ENCODE results near the gene SMARCD2.
A peak's percentile ranks its signal among the peaks of the same experiment; 100 is the strongest.

The SMARCD2 gene

GRCh38 chr17:63842173-63842539 is 329 bp downstream of the SMARCD2 start:
- in situ Hi-C loops (cut with MboI; ENCODE audit: low sequenced_read_pairs, unreplicated experiment), result no loop called here
- no peak for DNase-seq (ENCODE audit: low spot score)
- no peak for TF ChIP-seq CTCF (IDR thresholded peaks at IDR 0.05; ENCODE audit: borderline replicate concordance, control extremely low read depth, extremely low read depth, insufficient read depth, missing control alignments)

- in situ Hi-C loops (cut with MboI; ENCODE audit: low sequenced_read_pairs, unreplicated experiment), result no loop called here
- no peak for TF ChIP-seq CTCF (IDR thresholded peaks at IDR 0.05; ENCODE audit: borderline replicate concordance, control extremely low read depth, extremely low read depth, insufficient read depth, missing control alignments)
These were observed 924 bp downstream of the SMARCD2 start for GRCh38 chr17:63841350-63842172.

GRCh38 chr17:63840591-63841349 is 1.7 kb downstream of the SMARCD2 start:
- in situ Hi-C loops (cut with MboI; ENCODE audit: low sequenced_read_pairs, unreplicated experiment), result no loop called here
- no peak for TF ChIP-seq CTCF (IDR thresholded peaks at IDR 0.05; ENCODE audit: borderline replicate concordance, control extremely low read depth, extremely low read depth, insufficient read depth, missing control alignments)
- no peak for DNase-seq (ENCODE audit: low spot score)

More at GRCh38 chr17:63841350-63842172, 924 bp downstream of the SMARCD2 start:
- peak; percentile 39 for DNase-seq (ENCODE audit: low spot score)

GRCh38 chr17:63838631-63839171 is 3.8 kb downstream of the SMARCD2 start:
- DNase-seq (ENCODE audit: low spot score), result no peak
- TF ChIP-seq CTCF (IDR thresholded peaks at IDR 0.05; ENCODE audit: borderline replicate concordance, control extremely low read depth, extremely low read depth, insufficient read depth, missing control alignments), result no peak
- in situ Hi-C loops (cut with MboI; ENCODE audit: low sequenced_read_pairs, unreplicated experiment), result no loop called here

GRCh38 chr17:63837962-63838600 is 4.4 kb downstream of the SMARCD2 start:
- no peak for TF ChIP-seq CTCF (IDR thresholded peaks at IDR 0.05; ENCODE audit: borderline replicate concordance, control extremely low read depth, extremely low read depth, insufficient read depth, missing control alignments)
- no peak for DNase-seq (ENCODE audit: low spot score)
- in situ Hi-C loops (cut with MboI; ENCODE audit: low sequenced_read_pairs, unreplicated experiment), result no loop called here

- no peak for TF ChIP-seq CTCF (IDR thresholded peaks at IDR 0.05; ENCODE audit: borderline replicate concordance, control extremely low read depth, extremely low read depth, insufficient read depth, missing control alignments)
- no peak for DNase-seq (ENCODE audit: low spot score)
- in situ Hi-C loops (cut with MboI; ENCODE audit: low sequenced_read_pairs, unreplicated experiment), result no loop called here
These were observed 5.0 kb downstream of the SMARCD2 start for GRCh38 chr17:63837480-63837879.
